A673 (cell line): ENCODE results near the gene PHF19.

Experiments
- EZH2 ChIP-seq: fragments of 200-600 bp; sonication (generic); IDR thresholded peaks from 2 replicates; pipeline ENCODE4 v1.6.1; 2017; ENCODE audit warnings: borderline replicate concordance, low read depth, mild to moderate bottlenecking, mixed read lengths, antibody characterized with exemption, low read length; ENCODE audit not compliant: poor library complexity, severe bottlenecking
- TF ChIP-seq, protein P1 (sequence below): fragments of 300-800, 200-600 bp; sonication (generic); conservative IDR thresholded peaks from 2 replicates; pipeline ENCODE4 v1.5.1; 2017; ENCODE audit warnings: low read depth, mild to moderate bottlenecking, antibody characterized with exemption, low read length, moderate library complexity, mixed read lengths

DNA sequence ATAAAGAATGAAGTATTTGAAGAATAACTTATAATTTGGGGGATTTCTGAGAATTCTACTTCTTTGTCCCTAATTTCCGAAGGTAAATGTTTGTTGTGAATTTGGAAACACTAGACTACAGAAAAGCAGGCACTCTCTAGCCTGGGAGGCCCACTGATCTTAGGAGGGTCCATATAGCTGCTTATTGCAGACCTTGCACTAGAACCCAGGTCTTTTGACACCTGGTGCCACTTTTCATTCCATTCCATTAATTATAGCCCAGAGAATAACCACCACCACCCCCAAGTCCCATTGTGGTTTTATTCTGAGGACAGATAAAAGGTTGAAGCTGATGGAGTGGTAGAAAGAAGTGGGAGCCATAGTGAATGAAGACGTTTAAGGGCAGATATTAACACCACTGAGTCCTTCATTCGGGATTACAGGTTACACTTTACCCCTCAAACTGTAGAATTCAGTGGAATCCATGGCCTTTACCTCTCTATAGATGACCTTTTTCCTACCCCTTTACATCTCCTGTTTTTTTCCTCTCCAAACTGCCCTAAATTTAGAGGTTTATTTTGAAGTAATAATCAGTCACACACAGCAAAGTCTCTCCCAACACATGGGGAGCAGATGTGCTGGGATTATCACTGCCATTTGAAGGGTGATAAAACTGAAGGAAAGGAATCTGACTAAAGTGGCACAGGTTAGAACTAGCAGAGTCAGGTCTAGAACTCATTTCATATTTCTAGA, 22.2 kb downstream of the PHF19 start:
- TF ChIP-seq, protein P1, sequence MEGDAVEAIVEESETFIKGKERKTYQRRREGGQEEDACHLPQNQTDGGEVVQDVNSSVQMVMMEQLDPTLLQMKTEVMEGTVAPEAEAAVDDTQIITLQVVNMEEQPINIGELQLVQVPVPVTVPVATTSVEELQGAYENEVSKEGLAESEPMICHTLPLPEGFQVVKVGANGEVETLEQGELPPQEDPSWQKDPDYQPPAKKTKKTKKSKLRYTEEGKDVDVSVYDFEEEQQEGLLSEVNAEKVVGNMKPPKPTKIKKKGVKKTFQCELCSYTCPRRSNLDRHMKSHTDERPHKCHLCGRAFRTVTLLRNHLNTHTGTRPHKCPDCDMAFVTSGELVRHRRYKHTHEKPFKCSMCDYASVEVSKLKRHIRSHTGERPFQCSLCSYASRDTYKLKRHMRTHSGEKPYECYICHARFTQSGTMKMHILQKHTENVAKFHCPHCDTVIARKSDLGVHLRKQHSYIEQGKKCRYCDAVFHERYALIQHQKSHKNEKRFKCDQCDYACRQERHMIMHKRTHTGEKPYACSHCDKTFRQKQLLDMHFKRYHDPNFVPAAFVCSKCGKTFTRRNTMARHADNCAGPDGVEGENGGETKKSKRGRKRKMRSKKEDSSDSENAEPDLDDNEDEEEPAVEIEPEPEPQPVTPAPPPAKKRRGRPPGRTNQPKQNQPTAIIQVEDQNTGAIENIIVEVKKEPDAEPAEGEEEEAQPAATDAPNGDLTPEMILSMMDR = no peak
- no peak for TF ChIP-seq EZH2
